H9 (cell line): Measurements from ENCODE around the gene MYLK. TPM values are rescaled to one million over a fixed set of nuclear protein-coding genes. Genes with fewer than 3 reads are reported as not detected.

Experiments
- DNase-seq: peaks from one replicate; pipeline ENCODE4 v3.0.0-alpha.2; 2017
- H2AFZ ChIP-seq: one replicate; pipeline ENCODE4 v1.6.1; 2013; ENCODE audit warnings: mild to moderate bottlenecking, low read length, control low read depth, moderate library complexity
- H2AK5ac ChIP-seq: 2 replicates; pipeline ENCODE4 v1.6.1; 2013; ENCODE audit warnings: low read length, control low read depth, mixed read lengths; ENCODE audit not compliant: insufficient read length
- H2BK120ac ChIP-seq: one replicate; pipeline ENCODE4 v1.6.1; 2013; ENCODE audit warnings: low read depth, mild to moderate bottlenecking, low read length, control low read depth, inconsistent platforms; ENCODE audit not compliant: poor library complexity, severe bottlenecking
- H2BK12ac ChIP-seq: 2 replicates; pipeline ENCODE4 v1.6.1; 2013; ENCODE audit warnings: low read length, control low read depth, mixed read lengths, low read depth; ENCODE audit not compliant: insufficient read length
- H2BK15ac ChIP-seq: 2 replicates; pipeline ENCODE4 v1.6.1; 2013; ENCODE audit warnings: low read depth, low read length, control low read depth
- H2BK20ac ChIP-seq: one replicate; pipeline ENCODE4 v1.6.1; 2013; ENCODE audit warnings: low read depth, mild to moderate bottlenecking, low read length, control low read depth, inconsistent platforms; ENCODE audit not compliant: poor library complexity, severe bottlenecking
- H2BK5ac ChIP-seq: 2 replicates; pipeline ENCODE4 v1.6.1; 2013; ENCODE audit warnings: low read length, control low read depth, mixed read lengths; ENCODE audit not compliant: insufficient read length
- H3K14ac ChIP-seq: 2 replicates; pipeline ENCODE4 v1.6.1; 2013; ENCODE audit warnings: low read length, control low read depth; ENCODE audit not compliant: insufficient read depth
- H3K18ac ChIP-seq: 2 replicates; pipeline ENCODE4 v1.6.1; 2013; ENCODE audit warnings: low read depth, mild to moderate bottlenecking, mixed read lengths, low read length, control low read depth; ENCODE audit not compliant: insufficient read length
- H3K23ac ChIP-seq: 2 replicates; pipeline ENCODE4 v1.6.1; 2013; ENCODE audit warnings: low read length, control low read depth, mixed read lengths, low read depth; ENCODE audit not compliant: insufficient read length
- H3K23me2 ChIP-seq: 2 replicates; pipeline ENCODE4 v1.6.1; 2013; ENCODE audit warnings: low read depth, mild to moderate bottlenecking, mixed read lengths, low read length, control low read depth; ENCODE audit not compliant: insufficient read length, poor library complexity, severe bottlenecking
- H3K27ac ChIP-seq: 2 replicates; pipeline ENCODE4 v1.5.1; 2013; ENCODE audit warnings: low read length, control low read depth, mixed read lengths, low read depth; ENCODE audit not compliant: insufficient read length
- H3K27me3 ChIP-seq: 2 replicates; pipeline ENCODE4 v1.6.1; 2013; ENCODE audit warnings: low read length, control low read depth, inconsistent platforms; ENCODE audit not compliant: insufficient read depth
- H3K4ac ChIP-seq: 2 replicates; pipeline ENCODE4 v1.6.1; 2013; ENCODE audit warnings: low read depth, mild to moderate bottlenecking, control low read depth, inconsistent platforms, low read length, moderate library complexity
- H3K4me1 ChIP-seq: 2 replicates; pipeline ENCODE4 v1.6.1; 2013; ENCODE audit warnings: low read length, control low read depth, inconsistent platforms; ENCODE audit not compliant: insufficient read depth
- H3K4me2 ChIP-seq: 2 replicates; pipeline ENCODE4 v1.6.1; 2013; ENCODE audit warnings: low read length, control low read depth, mixed read lengths; ENCODE audit not compliant: insufficient read length, insufficient read depth
- H3K56ac ChIP-seq: 2 replicates; pipeline ENCODE4 v1.6.1; 2013; ENCODE audit warnings: low read depth, mild to moderate bottlenecking, mixed read lengths, low read length, control low read depth; ENCODE audit not compliant: insufficient read length
- H3K79me1 ChIP-seq: 2 replicates; pipeline ENCODE4 v1.6.1; 2013; ENCODE audit warnings: low read depth, mild to moderate bottlenecking, moderate library complexity, low read length, control low read depth, inconsistent platforms; ENCODE audit not compliant: insufficient read depth, poor library complexity, severe bottlenecking
- H3K79me2 ChIP-seq: 2 replicates; pipeline ENCODE4 v1.6.1; 2013; ENCODE audit warnings: low read length, control low read depth, inconsistent platforms; ENCODE audit not compliant: insufficient read depth
- H3K9ac ChIP-seq: 2 replicates; pipeline ENCODE4 v1.6.1; 2013; ENCODE audit warnings: low read length, control low read depth, mixed read lengths; ENCODE audit not compliant: insufficient read length; ENCODE audit errors: extremely low read depth
- H3K9me3 ChIP-seq: one replicate; pipeline ENCODE4 v1.6.1; 2013; ENCODE audit warnings: low read depth, low read length, inconsistent platforms; ENCODE audit not compliant: control insufficient read depth
- H3T11ph ChIP-seq: one replicate; pipeline ENCODE4 v1.6.1; 2013; ENCODE audit warnings: mild to moderate bottlenecking, low read length, control low read depth, inconsistent platforms
- H4K20me1 ChIP-seq: one replicate; pipeline ENCODE4 v1.6.1; 2013; ENCODE audit not compliant: control insufficient read depth, insufficient read length, insufficient read depth
- H4K5ac ChIP-seq: 2 replicates; pipeline ENCODE4 v1.6.1; 2013; ENCODE audit warnings: low read depth, mild to moderate bottlenecking, mixed read lengths, low read length, control low read depth; ENCODE audit not compliant: insufficient read length
- H4K8ac ChIP-seq: replicated peaks from 2 replicates; pipeline ENCODE4 v1.6.1; 2013; ENCODE audit warnings: low read length, control low read depth, mixed read lengths, low read depth; ENCODE audit not compliant: insufficient read length
- H4K91ac ChIP-seq: 2 replicates; pipeline ENCODE4 v1.6.1; 2013; ENCODE audit warnings: low read depth, mild to moderate bottlenecking, moderate library complexity, mixed read lengths, low read length, control low read depth; ENCODE audit not compliant: insufficient read length
- H3K27ac Mint-ChIP-seq, 3 experiments: 2 replicates in 2 of 3; 3 replicates in 1 of 3; pipeline ENCODE4 v1.8.0; 2020 to 2021; ENCODE audit warnings: mixed read lengths in 3 of 3, mild to moderate bottlenecking in 1 of 3, moderate library complexity in 1 of 3
- H3K27me3 Mint-ChIP-seq: 2 replicates; pipeline ENCODE4 v1.8.0; 2021; ENCODE audit warnings: low read depth, mild to moderate bottlenecking, moderate library complexity, mixed read lengths
- H3K36me3 Mint-ChIP-seq, 3 experiments: 2 replicates in 2 of 3; 3 replicates in 1 of 3; pipeline ENCODE4 v1.8.0; 2020 to 2021; ENCODE audit warnings: low read depth in 3 of 3, mixed read lengths in 3 of 3; ENCODE audit not compliant: insufficient read depth in 1 of 3
- H3K4me1 Mint-ChIP-seq, 2 experiments: 2 replicates each; pipeline ENCODE4 v1.8.0; 2020; ENCODE audit warnings: mixed read lengths in 2 of 2
- H3K4me3 Mint-ChIP-seq, 2 experiments: 2 replicates in 1 of 2; 3 replicates in 1 of 2; pipeline ENCODE4 v1.8.0; 2020 to 2021; ENCODE audit warnings: mild to moderate bottlenecking in 2 of 2, mixed read lengths in 2 of 2, moderate library complexity in 1 of 2
- H3K9me3 Mint-ChIP-seq, 2 experiments: 2 replicates in 1 of 2; 3 replicates in 1 of 2; pipeline ENCODE4 v1.8.0; 2020; ENCODE audit warnings: mild to moderate bottlenecking in 2 of 2, mixed read lengths in 2 of 2, moderate library complexity in 1 of 2
- WGBS: extraction: QIAGEN DNeasy Blood & Tissue Kit; methylation state at CpG from one replicate; pipeline ENCODE4 v1.1.7; 2013; ENCODE audit warnings: missing lambda C conversion rate, low lambda C conversion rate, mixed read lengths; ENCODE audit not compliant: insufficient read length; ENCODE audit errors: extremely low coverage; 5-methylcytosine and 5-hydroxymethylcytosine counted together
- total RNA-seq: library from RNA; stranded (reverse); gene quantifications from 2 replicates; pipeline ENCODE4 v1.2.1, GENCODE V29; 2021
- TF ChIP-seq, protein P1 (sequence below): fragments of 200-600 bp; sonication (generic); conservative IDR thresholded peaks from 3 replicates; pipeline ENCODE4 v1.8.0; 2021; ENCODE audit warnings: antibody characterized with exemption, mild to moderate bottlenecking

MYLK gene
- total RNA-seq, 1 experiment from 2014 or later, result 10.1 TPM

- Histone ChIP-seq H2AFZ (no peak overlapping the region), H3K23ac (no peak overlapping the region), H3K14ac (no peak overlapping the region), H2BK12ac (no peak overlapping the region), H3K23me2 (no peaks in the 10 kb centered on the region), H3K18ac (no peak overlapping the region), H4K8ac (no peak overlapping the region), H3K27ac (no peak overlapping the region), H4K20me1 (no peaks in the 10 kb centered on the region), H2BK120ac (no peak overlapping the region), H2BK5ac (no peak overlapping the region), H2AK5ac (no peak overlapping the region), H3K4me2 (no peak overlapping the region), H3K4me1 (no peaks in the 10 kb centered on the region), H3K79me2 (no peaks in the 10 kb centered on the region), H3K4ac (no peak overlapping the region), H4K91ac (no peak overlapping the region), H2BK15ac (no peak overlapping the region), H3T11ph (no peak overlapping the region), H4K5ac (no peak overlapping the region), H3K56ac (no peak overlapping the region), H3K9ac (no peak overlapping the region), H3K79me1 (no peaks in the 10 kb centered on the region), H2BK20ac (no peak overlapping the region), H3K9me3 (no peaks in the 10 kb centered on the region), H3K27me3 (no peaks in the 10 kb centered on the region)
- no peaks in the 10 kb centered on the region for H3K4me1 Mint-ChIP-seq
- H3K27me3 Mint-ChIP-seq, result no peaks in the 10 kb centered on the region; the same call in 1 of the 2 replicates
- TF ChIP-seq, protein P1, sequence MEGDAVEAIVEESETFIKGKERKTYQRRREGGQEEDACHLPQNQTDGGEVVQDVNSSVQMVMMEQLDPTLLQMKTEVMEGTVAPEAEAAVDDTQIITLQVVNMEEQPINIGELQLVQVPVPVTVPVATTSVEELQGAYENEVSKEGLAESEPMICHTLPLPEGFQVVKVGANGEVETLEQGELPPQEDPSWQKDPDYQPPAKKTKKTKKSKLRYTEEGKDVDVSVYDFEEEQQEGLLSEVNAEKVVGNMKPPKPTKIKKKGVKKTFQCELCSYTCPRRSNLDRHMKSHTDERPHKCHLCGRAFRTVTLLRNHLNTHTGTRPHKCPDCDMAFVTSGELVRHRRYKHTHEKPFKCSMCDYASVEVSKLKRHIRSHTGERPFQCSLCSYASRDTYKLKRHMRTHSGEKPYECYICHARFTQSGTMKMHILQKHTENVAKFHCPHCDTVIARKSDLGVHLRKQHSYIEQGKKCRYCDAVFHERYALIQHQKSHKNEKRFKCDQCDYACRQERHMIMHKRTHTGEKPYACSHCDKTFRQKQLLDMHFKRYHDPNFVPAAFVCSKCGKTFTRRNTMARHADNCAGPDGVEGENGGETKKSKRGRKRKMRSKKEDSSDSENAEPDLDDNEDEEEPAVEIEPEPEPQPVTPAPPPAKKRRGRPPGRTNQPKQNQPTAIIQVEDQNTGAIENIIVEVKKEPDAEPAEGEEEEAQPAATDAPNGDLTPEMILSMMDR, result no peak
- H3K27ac Mint-ChIP-seq, result peak overlapping the region in 1 of 3 experiments; percentile 7; a peak in 2 of 7 replicates
- no peak for DNase-seq
- H3K4me3 Mint-ChIP-seq, result no peak overlapping the region
- H3K9me3 Mint-ChIP-seq, result no peaks in the 10 kb centered on the region
- WGBS, result no CpG with 5 or more reads among the region's 13 CpGs
- peaks cover 7 to 14% (median 12%) of the 10 kb centered on the region in 3 experiments; a peak in 6 of 7 replicates for H3K36me3 Mint-ChIP-seq
Observed at GRCh38 chr3:123733805-123734526, 150.2 kb downstream of the MYLK start.
